B cell (primary cell): ENCODE measurements around the gene ATP8A2. TPM values are rescaled to one million over a fixed set of nuclear protein-coding genes. Genes with fewer than 3 reads are reported as not detected.
"Not testable (repeated sequence)": the region's sequence is repeated elsewhere in the genome, so short reads cannot be mapped to it uniquely, and the experiment has no call there.

ENCODE experiments used
- ATAC-seq: fragments of 200-7000 bp; cut with Tn5 transposase; one replicate; pipeline ENCODE4 v1.10.0; 2021; ENCODE audit warnings: low read depth, mild to moderate bottlenecking, moderate number of reproducible peaks, moderate library complexity
- CTCF ChIA-PET: fragments of 350-600 bp; sonication (Branson Sonifier 250); formaldehyde crosslinking; loops from one replicate; lab custom pipeline; 2021; ENCODE audit warnings: antibody characterized with exemption, inconsistent platforms; lab: Charles Lee
- POLR2A ChIA-PET: fragments of 350-600 bp; sonication (Branson Sonifier 250); formaldehyde crosslinking; loops from one replicate; lab custom pipeline; 2021; ENCODE audit warnings: antibody characterized with exemption; lab: Charles Lee
- DNase-seq: peaks from one replicate; pipeline ENCODE4 v3.0.0; 2013
- H2AFZ ChIP-seq: 2 replicates; pipeline ENCODE4 v1.6.1; 2012; ENCODE audit warnings: mild to moderate bottlenecking, low read depth, low read length; ENCODE audit not compliant: insufficient read depth, poor library complexity, severe bottlenecking
- H3K27ac ChIP-seq, 2 donors: 1 replicate in 1 of 2; 2 replicates in 1 of 2; pipeline ENCODE4 v1.5.1; 2012 to 2013; ENCODE audit warnings: low read length in 2 of 2, mild to moderate bottlenecking in 2 of 2, moderate library complexity in 1 of 2
- H3K27me3 ChIP-seq, 4 experiments: fragments of 200-600 bp in 1 of 4; sonication (generic) in 1 of 4; replicated peaks in 1 of 4; 1 replicate in 2 of 4; 2 replicates in 2 of 4; pipeline versions ENCODE4 v1.6.1 to v1.7.0; 2013 to 2016; ENCODE audit warnings: low read length in 3 of 4, mild to moderate bottlenecking in 2 of 4, mixed read lengths in 1 of 4, moderate library complexity in 1 of 4; ENCODE audit not compliant: insufficient read depth in 4 of 4, control insufficient read depth in 3 of 4; ENCODE audit errors: control extremely low read depth in 1 of 4
- H3K36me3 ChIP-seq, 2 experiments: replicated peaks in 1 of 2; 1 replicate in 1 of 2; 2 replicates in 1 of 2; pipeline versions ENCODE4 v1.6.1 to v1.7.1; 2013; ENCODE audit warnings: low read length in 1 of 2; ENCODE audit not compliant: insufficient read depth in 2 of 2, control insufficient read depth in 1 of 2; ENCODE audit errors: control extremely low read depth in 1 of 2, extremely low read depth in 1 of 2
- H3K4me1 ChIP-seq, 2 donors: fragments of 200-600 bp in 1 of 2; sonication (generic) in 1 of 2; 1 replicate in 1 of 2; 2 replicates in 1 of 2; pipeline versions ENCODE4 v1.5.1 to v1.6.1; 2013 to 2017; ENCODE audit warnings: low read length in 2 of 2; ENCODE audit not compliant: control insufficient read depth in 2 of 2, insufficient read depth in 2 of 2
- H3K4me2 ChIP-seq: replicated peaks from 2 replicates; pipeline ENCODE3; 2012; ENCODE audit warnings: mild to moderate bottlenecking, low read depth, low read length; ENCODE audit not compliant: poor library complexity, severe bottlenecking
- H3K4me3 ChIP-seq, 5 experiments: fragments of 200-600 bp in 1 of 5; sonication (generic) in 1 of 5; 1 replicate in 3 of 5; 2 replicates in 2 of 5; pipeline versions ENCODE4 v1.5.1 to v1.7.0; 2011 to 2016; ENCODE audit warnings: low read length in 4 of 5, mild to moderate bottlenecking in 4 of 5, low read depth in 2 of 5, control low read depth in 1 of 5, moderate library complexity in 1 of 5; ENCODE audit not compliant: insufficient read depth in 1 of 5; ENCODE audit errors: control extremely low read depth in 1 of 5, extremely low read depth in 1 of 5
- H3K79me2 ChIP-seq: fragments of 200-600 bp; sonication (generic); one replicate; pipeline ENCODE4 v1.6.0; 2016; ENCODE audit warnings: low read length; ENCODE audit not compliant: control insufficient read depth, insufficient read depth
- H3K9ac ChIP-seq: fragments of 200-600 bp; sonication (generic); 2 replicates; pipeline ENCODE4 v1.6.1; 2017; ENCODE audit warnings: mild to moderate bottlenecking, low read length, moderate library complexity
- H3K9me3 ChIP-seq, 3 donors: one replicate each; pipeline versions ENCODE4 v1.6.1 to v1.7.1; 2013; ENCODE audit warnings: low read length in 2 of 3; ENCODE audit not compliant: control insufficient read depth in 2 of 3, insufficient read depth in 1 of 3; ENCODE audit errors: control extremely low read depth in 1 of 3
- H4K20me1 ChIP-seq: 2 replicates; pipeline ENCODE4 v1.6.0; 2012; ENCODE audit warnings: mild to moderate bottlenecking, low read length; ENCODE audit not compliant: insufficient read depth, control insufficient read depth, poor library complexity, severe bottlenecking
- H3K27ac Mint-ChIP-seq: one replicate; pipeline ENCODE4 v1.8.0; 2021; ENCODE audit warnings: mixed read lengths
- H3K27me3 Mint-ChIP-seq: one replicate; pipeline ENCODE4 v1.8.0; 2021; ENCODE audit warnings: mixed read lengths
- H3K4me1 Mint-ChIP-seq: one replicate; pipeline ENCODE4 v1.8.0; 2021; ENCODE audit warnings: mixed read lengths
- H3K4me3 Mint-ChIP-seq: one replicate; pipeline ENCODE4 v1.8.0; 2021; ENCODE audit warnings: mixed read lengths
- H3K9me3 Mint-ChIP-seq: one replicate; pipeline ENCODE4 v1.8.0; 2022; ENCODE audit warnings: mixed read lengths; ENCODE audit not compliant: insufficient read depth
- EZH2 ChIP-seq: IDR thresholded peaks from 2 replicates; pipeline ENCODE4 v1.6.1; 2012; ENCODE audit warnings: borderline replicate concordance, low read depth, mild to moderate bottlenecking, moderate library complexity, low read length; ENCODE audit not compliant: insufficient read depth, poor library complexity, severe bottlenecking
- WGBS: methylation state at CpG from one replicate; pipeline ENCODE4 v1.1.5; 2013; ENCODE audit warnings: missing lambda C conversion rate; ENCODE audit not compliant: insufficient coverage; 5-methylcytosine and 5-hydroxymethylcytosine counted together
- intact Hi-C: fragments of 100-400 bp; cut with micrococcal nuclease; formaldehyde crosslinking; loops from one replicate; pipeline ENCODE4 v1.10.0; 2022
- polyA plus RNA-seq: library from polyadenylated mRNA; depleted of rRNA; stranded (reverse); fragments of >200 nt; gene quantifications from 2 replicates; pipeline ENCODE4 v1.2.3, GENCODE V29; 2012
- total RNA-seq, 2 donors: library from RNA; stranded (reverse); fragments of 120-200 nt in 1 of 2; gene quantifications; 1 replicate in 1 of 2; 2 replicates in 1 of 2; pipeline versions ENCODE4 v1.2.3 to v1.2.4, GENCODE V29; 2013 to 2022
- TF ChIP-seq, protein P1 (sequence below): fragments of 200-600 bp; IDR thresholded peaks from one replicate; pipeline ENCODE4 v1.8.0; 2022; ENCODE audit warnings: antibody characterized with exemption, mild to moderate bottlenecking

ATP8A2 gene
- total and polyA plus RNA-seq, 2 donors (not counting 1 experiment from before 2014, with no cell fraction given), result not detected

DNA sequence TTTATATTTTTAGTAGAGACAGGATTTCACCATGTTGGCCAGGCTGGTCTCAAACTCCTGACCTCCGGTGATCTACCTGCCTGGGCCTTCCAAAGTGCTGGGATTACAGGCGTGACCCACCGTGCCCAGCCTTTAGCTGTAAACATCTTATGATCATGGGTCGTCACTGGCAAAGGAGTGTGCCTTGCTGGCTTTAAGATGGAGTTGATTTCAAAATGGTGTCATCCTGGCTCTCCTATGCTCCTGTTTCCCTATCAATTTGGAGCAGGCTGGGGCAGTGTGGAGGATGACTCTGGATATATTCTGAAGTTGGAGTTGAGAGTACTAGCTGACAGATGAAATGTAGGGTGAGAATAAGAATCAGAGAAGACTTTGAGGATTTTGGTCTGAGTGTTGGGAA, 18.4 kb upstream of the ATP8A2 start:
- Histone ChIP-seq H3K9me3 (peaks cover 0 to 5% (median 0%) of the 10 kb centered on the region in 3 donors), H3K9ac (no peak overlapping the region), H3K79me2 (no peaks in the 10 kb centered on the region), H3K4me3 (no peak overlapping the region), H4K20me1 (no peaks in the 10 kb centered on the region), H3K27ac (no peak overlapping the region), H3K4me2 (no peak overlapping the region), H3K27me3 (no peaks in the 10 kb centered on the region), H3K36me3 (no peaks in the 10 kb centered on the region), H3K4me1 (no peaks in the 10 kb centered on the region), H2AFZ (no peak overlapping the region)
- Mint-ChIP-seq H3K4me3 (no peak overlapping the region), H3K9me3 (peaks cover 2% of the 10 kb centered on the region), H3K27ac (no peak overlapping the region), H3K27me3 (peaks cover 41% of the 10 kb centered on the region), H3K4me1 (no peaks in the 10 kb centered on the region)
- ATAC-seq (no peak), DNase-seq (no peak)
- CTCF ChIA-PET, result interaction anchor here (0.6 kb wide), 1 partner anchor 29 kb away, joined by 3 read pairs; no protein-coding TSS in a partner anchor
- POLR2A ChIA-PET, result no interaction called here
- WGBS, result 94% methylated on average over 4 of the region's 4 CpGs
- intact Hi-C loops, result no loop called here
- TF ChIP-seq, protein P1, sequence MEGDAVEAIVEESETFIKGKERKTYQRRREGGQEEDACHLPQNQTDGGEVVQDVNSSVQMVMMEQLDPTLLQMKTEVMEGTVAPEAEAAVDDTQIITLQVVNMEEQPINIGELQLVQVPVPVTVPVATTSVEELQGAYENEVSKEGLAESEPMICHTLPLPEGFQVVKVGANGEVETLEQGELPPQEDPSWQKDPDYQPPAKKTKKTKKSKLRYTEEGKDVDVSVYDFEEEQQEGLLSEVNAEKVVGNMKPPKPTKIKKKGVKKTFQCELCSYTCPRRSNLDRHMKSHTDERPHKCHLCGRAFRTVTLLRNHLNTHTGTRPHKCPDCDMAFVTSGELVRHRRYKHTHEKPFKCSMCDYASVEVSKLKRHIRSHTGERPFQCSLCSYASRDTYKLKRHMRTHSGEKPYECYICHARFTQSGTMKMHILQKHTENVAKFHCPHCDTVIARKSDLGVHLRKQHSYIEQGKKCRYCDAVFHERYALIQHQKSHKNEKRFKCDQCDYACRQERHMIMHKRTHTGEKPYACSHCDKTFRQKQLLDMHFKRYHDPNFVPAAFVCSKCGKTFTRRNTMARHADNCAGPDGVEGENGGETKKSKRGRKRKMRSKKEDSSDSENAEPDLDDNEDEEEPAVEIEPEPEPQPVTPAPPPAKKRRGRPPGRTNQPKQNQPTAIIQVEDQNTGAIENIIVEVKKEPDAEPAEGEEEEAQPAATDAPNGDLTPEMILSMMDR, result no peak
- no peak for TF ChIP-seq EZH2

DNA sequence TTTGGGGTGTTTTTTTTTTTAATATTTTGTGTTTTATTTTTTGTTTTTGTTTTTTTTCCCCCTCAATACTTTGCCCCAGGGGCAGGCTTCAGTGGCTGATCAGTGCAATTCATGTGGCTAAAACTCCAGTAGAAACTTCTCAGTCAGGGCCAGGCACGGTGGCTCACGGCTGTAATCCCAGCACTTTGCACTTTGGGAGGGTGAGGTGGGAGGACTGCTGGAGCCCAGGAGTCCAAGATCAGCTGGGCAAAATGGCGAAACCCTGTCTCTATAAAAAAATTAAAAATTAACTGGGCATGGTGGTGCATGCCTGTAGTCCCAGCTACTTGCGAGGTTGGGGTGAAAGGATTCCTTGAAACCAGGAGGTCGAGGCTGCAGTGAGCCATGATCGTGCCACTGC, 17.4 kb upstream of the ATP8A2 start:
- Histone ChIP-seq H2AFZ (no peak overlapping the region), H3K9me3 (peaks cover 0 to 5% (median 0%) of the 10 kb centered on the region in 3 donors), H4K20me1 (no peaks in the 10 kb centered on the region), H3K4me1 (no peaks in the 10 kb centered on the region), H3K4me3 (no peak overlapping the region), H3K27me3 (no peaks in the 10 kb centered on the region), H3K36me3 (no peaks in the 10 kb centered on the region), H3K79me2 (no peaks in the 10 kb centered on the region), H3K9ac (no peak overlapping the region), H3K4me2 (no peak overlapping the region), H3K27ac (no peak overlapping the region)
- ChIA-PET CTCF (no interaction called here), POLR2A (no interaction called here)
- ATAC-seq (no peak), DNase-seq (no peak)
- intact Hi-C loops, result no loop called here
- TF ChIP-seq, protein P1, result no peak
- TF ChIP-seq EZH2, result no peak
- H3K9me3 Mint-ChIP-seq, result peaks cover 2% of the 10 kb centered on the region
- H3K27me3 Mint-ChIP-seq, result peaks cover 41% of the 10 kb centered on the region
- H3K4me1 Mint-ChIP-seq, result no peaks in the 10 kb centered on the region
- H3K4me3 Mint-ChIP-seq, result no peak overlapping the region
- H3K27ac Mint-ChIP-seq, result no peak overlapping the region
- WGBS, result 100% methylated on average over 2 of the region's 6 CpGs

GRCh38 chr13:25360443-25360842, 11.3 kb upstream of the ATP8A2 start:
- intact Hi-C loops, H3K27ac Mint-ChIP-seq, ATAC-seq, H3K9me3 Mint-ChIP-seq, H3K9me3 ChIP-seq, POLR2A ChIA-PET, H2AFZ ChIP-seq, DNase-seq, CTCF ChIA-PET, H3K27me3 ChIP-seq, H3K79me2 ChIP-seq, H4K20me1 ChIP-seq, H3K4me3 ChIP-seq, H3K4me2 ChIP-seq, H3K4me1 ChIP-seq, H3K4me3 Mint-ChIP-seq, H3K9ac ChIP-seq, H3K36me3 ChIP-seq, H3K4me1 Mint-ChIP-seq, H3K27ac ChIP-seq: not testable (repeated sequence)
- peaks cover 18% of the 10 kb centered on the region for H3K27me3 Mint-ChIP-seq
- 98% methylated on average over 5 of the region's 6 CpGs for WGBS
